HG02840 (cell line): Measurements from ENCODE around the gene SAAL1.
A peak's percentile ranks its signal among the peaks of the same experiment; 100 is the strongest.
"Not testable (repeated sequence)": the region's sequence is repeated elsewhere in the genome, so short reads cannot be mapped to it uniquely, and the experiment has no call there.

Experiments
- ATAC-seq: cut with Tn5 transposase; IDR thresholded peaks from one replicate; pipeline ENCODE4 v1.9.1; 2021; ENCODE audit warnings: mild to moderate bottlenecking, moderate library complexity, moderate number of reproducible peaks; ENCODE audit not compliant: unreplicated experiment, low FRiP score

SAAL1 gene, protein sequence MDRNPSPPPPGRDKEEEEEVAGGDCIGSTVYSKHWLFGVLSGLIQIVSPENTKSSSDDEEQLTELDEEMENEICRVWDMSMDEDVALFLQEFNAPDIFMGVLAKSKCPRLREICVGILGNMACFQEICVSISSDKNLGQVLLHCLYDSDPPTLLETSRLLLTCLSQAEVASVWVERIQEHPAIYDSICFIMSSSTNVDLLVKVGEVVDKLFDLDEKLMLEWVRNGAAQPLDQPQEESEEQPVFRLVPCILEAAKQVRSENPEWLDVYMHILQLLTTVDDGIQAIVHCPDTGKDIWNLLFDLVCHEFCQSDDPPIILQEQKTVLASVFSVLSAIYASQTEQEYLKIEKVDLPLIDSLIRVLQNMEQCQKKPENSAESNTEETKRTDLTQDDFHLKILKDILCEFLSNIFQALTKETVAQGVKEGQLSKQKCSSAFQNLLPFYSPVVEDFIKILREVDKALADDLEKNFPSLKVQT

DNA sequence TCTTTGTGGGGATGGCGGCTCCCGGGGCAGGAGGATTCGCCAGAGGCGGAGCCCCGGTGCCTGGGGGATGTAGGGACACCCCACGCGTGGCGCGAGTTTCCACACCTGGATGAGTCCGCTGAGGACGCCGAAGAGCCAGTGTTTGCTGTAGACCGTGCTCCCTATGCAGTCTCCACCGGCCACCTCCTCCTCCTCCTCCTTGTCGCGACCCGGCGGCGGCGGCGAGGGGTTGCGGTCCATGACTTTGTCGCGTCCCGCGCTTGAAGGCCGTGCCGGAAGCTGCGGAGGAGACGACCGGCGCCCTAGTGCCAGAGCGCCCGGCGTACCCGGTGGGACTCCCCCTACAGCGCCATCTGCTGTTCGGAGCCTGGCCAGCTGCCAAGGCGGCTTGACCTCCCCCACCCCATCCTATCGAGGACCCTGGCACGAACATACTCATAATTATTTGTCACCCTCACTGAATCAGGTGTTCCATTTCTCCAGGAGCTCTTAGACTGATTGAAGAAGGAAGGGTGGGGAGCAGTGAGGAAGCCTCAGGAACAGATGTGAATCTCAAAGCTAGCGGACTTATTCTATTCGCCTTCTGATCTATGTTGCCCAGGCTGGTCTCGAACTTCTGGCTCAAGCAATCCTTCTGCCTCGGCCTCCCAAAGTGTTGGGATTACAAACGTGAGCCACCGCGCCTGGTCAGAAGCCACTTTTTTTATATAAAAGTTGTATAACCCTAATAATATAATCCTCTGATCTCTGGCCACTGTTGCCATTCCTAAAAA is at the start of gene SAAL1:
Gene SAAL1, minus strand, starts transcription at position 281 of the 773 bp plus-strand sequence. Its CDS starts 41 bp downstream, at position 240.
- ATAC-seq = peak; percentile 96

DNA sequence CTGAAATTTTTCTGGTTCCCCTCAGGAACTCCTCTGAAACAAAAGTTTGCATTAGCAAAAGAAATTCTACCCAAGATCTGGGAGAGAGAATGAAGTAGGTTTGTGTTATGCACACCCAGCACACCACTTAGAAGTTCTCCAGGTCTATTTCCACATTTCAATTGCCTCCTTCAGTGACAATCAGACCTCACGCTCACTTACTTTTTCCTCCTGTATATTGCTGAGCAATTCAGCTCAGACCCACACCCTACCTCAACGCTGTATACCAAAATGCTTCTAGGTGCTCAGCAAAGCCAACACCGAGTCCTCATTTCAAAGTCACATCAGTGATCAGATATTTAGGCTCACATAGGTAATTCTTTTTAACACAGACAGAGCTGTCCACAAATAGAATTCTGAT is 45.7 kb upstream of the SAAL1 start:
- ATAC-seq = no peak

DNA sequence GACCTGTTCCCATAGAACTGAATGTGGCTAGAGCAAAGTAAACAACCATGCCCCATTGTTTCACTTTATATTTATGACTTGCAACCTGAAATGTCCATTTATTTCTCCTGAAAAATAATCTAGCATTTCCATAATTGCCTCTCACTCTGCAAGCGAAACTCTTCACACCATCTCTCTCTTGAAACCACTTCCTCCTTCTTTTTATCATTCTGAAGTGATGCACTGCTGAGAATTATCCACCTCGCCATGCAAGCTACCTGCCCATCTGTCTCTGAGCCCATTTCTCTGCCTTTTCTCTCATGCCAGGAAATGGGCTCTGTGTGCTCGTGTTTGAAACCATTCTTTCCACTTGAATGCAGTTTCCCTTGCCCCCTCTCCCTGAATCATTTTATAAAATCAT is 40.0 kb upstream of the SAAL1 start:
- no peak for ATAC-seq

DNA sequence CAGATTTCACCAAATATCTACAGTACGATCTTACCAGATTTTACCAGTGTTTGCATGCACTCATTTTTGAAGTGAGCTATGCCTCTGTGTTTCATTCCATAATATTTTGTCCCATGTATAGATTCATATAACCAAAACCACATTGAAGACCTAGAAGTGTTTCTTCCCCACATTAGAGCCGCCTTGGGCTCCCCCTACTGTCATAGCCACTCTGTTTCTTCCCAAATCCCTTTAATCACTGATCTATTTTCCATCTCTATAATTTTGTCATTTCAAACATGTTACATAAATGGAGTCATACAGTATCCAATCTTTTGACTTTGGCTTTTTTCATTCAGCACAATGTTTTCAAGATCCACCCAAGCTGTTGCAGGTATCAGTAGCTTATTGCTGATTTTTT is 39.1 kb upstream of the SAAL1 start:
- ATAC-seq = no peak

DNA sequence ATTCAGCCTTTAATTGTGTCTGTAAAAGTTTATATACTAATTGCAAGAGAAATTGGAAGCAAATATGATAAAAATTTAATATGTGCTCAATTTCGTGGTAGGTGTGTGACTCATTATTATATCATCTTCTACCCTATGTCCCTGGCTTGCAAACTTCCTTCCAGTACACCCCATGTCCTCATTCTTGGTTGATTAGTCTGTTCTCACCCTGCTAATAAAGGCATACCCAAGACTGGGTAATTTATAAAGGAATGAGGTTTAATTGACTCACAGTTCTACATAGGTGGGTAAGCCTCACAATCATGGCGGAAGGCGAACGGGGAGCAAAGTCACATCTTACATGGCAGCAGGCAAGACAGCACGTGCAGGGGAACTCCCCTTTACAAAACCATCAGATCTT is 38.4 kb upstream of the SAAL1 start:
- ATAC-seq = no peak

DNA sequence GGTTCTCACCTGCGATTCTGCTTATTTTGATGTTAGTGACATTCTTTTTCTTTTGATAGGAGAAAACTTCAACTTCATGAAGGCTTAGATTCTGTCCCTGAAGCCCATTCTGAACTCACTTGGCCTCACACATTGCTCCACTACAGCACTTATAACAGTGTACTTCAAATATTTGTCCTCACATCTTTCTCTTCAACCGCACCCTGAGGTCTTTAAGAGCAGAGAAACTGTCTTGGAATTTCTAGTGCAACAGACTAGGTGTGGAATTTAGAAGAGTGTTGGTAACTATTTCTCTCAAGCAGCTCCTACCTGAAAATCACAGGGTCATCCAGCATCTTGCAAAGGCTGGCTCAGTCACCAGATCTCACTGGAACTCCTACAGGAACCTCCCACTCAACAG is 34.3 kb upstream of the SAAL1 start:
- ATAC-seq = no peak

DNA sequence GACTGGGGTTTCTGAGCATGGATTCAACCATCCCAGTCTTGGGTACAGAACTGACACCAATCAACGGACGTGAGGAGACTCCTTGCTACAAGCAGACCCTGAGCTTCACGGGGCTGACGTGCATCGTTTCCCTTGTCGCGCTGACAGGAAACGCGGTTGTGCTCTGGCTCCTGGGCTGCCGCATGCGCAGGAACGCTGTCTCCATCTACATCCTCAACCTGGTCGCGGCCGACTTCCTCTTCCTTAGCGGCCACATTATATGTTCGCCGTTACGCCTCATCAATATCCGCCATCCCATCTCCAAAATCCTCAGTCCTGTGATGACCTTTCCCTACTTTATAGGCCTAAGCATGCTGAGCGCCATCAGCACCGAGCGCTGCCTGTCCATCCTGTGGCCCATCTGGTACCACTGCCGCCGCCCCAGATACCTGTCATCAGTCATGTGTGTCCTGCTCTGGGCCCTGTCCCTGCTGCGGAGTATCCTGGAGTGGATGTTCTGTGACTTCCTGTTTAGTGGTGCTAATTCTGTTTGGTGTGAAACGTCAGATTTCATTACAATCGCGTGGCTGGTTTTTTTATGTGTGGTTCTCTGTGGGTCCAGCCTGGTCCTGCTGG is 31.4 kb upstream of the SAAL1 start:
- ATAC-seq = no peak

DNA sequence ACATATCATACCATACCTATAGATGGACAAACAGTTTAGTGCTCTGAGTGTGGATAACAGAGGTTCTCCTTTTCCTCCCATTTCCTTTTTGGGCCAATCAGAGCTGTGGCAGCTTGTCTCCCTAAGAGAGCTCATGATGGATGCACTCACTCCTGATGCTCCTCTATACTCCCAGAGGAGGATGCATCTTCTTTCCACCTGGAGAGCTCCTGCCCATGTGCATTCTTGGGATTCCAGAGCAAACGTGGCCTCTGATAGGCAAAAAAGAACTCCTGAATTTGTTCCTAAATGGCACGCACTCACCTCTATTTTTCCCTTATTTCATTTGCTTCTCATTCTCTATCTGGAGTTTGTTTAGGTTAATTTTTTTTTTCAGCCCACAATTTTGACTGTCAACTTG is 29.4 kb upstream of the SAAL1 start:
- no peak for ATAC-seq

DNA sequence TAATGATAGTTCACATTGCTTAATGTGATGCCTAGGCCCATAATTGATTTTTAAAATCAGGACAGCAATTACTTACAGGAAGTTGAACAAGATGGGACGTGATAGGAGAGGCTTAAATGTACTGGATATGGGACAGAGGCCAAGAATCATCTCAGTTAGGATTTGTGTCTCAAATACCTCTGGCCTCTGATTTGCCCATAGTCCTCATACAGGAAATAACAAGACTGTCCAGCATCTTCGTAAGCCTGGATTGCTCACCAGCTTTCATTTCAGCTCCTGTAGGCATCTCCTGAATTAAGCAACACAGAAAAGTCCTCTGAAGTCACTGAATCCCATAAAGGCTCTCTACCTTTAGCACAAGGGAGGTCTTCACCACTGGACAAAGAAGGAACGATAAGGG is 26.5 kb upstream of the SAAL1 start, which contains the start of gene MRGPRX3:
Gene MRGPRX3, plus strand, starts transcription at position 231 of the 400 bp plus-strand sequence. CDS start 4,632 bp downstream, outside the sequence.
- ATAC-seq = no peak

DNA sequence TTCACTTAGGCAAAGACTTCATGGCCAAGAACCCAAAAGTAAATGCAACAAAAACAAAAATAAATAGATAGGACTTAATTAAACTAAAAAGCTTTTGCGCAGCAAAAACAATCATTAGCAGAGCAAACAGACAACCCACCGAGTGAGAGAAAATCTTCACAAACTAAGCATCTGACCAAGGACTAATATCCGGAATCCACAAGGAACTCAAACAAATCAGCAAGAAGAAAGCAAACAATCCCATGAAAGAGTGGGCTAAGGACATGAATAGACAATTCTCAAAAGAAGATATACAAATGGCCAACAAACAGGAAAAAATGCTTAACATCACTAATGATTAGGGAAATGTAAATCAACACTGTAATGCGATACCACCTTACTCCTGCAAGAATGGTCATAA is 25.2 kb upstream of the SAAL1 start:
- not testable (repeated sequence) for ATAC-seq

DNA sequence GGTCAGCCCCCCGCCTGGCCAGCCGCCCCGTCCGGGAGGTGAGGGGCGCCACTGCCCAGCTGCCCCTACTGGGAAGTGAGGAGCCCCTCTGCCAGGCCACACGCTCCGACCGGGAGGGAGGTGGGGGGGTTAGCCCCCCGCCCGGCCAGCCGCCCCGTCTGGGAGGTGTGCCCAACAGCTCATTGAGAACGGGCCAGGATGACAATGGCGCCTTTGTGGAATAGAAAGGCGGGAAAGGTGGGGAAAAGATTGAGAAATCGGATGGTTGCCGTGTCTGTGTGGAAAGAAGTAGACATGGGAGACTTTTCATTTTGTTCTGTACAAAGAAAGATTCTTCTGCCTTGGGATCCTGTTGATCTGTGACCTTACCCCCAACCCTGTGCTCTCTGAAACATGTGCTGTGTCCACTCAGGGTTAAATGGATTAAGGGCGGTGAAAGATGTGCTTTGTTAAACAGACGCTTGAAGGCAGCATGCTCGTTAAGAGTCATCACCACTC is 15.5 kb upstream of the SAAL1 start:
- ATAC-seq = not testable (repeated sequence)

DNA sequence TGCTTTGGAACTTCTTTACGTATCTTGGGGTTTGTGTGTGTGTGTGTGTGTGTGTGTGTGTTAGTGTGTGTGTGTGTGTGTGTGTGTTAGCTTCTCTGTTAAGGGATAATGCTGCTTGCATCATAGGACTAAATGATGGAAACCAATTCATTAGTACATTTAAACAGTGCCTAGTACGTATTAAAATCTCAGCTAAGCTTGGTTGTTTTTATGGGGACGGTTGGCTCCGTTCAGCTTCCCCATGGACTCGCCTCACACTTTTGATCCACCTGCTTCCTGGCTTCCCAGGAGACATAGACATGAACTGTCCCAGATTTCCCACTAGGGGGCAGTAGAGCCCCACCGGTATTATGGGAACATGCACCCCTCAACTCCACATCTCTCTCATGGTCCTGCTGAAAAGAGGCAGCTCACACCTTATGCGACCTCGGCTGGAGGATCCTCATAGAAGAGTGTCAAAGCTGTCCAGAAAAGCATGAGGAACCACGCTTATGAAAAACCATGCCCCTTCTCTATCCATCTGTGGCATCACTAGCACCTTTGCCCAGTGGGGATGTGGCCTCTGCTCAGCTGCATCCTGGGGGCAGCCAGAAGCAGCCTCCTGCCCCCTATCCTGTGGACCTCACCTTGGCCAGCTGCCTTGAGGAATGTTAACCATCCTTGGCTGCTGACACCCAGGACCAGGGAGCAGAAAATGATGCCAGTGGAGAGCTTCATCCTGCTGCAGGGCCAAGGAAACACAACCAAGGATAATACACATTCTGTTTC is 9.7 kb upstream of the SAAL1 start:
- ATAC-seq = no peak

DNA sequence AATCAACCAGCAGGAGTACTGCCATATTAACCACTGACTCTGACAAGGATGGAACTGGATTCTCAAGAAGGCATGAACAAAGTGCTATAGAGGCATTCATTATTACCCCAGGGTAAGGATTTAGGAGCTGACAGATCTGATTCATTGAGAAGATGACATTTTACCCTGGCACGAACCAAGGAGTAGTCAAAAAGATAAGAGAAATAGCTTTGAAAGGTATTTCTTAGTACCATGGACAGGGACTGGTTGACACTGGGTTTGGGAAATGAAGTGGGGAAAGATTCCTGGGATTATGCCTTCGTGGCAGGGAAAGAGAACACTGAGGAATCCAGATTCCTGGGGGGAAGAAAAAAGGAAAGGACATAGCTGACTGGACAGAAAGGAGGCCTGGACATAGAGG is 5.1 kb upstream of the SAAL1 start:
- ATAC-seq = no peak

DNA sequence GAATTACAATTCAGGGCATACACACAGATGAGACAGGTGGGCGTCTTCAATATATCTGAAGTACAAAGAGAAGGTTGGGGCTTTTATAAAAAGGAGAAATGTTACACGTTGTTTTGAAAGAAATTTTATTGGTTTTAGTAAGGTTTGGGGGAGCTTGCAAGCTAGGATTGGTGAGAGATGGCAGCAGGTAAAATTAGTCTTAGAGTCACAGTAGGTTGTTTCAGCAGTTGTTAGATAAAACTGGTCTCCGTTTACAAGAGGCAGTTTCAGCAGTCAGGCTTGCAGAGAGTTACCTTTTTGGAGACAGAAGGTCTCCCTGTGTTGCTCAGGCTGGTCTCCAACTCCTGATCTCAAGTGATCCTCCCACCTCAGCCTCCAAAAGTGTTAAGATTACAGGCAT is 2.4 kb upstream of the SAAL1 start:
- no peak for ATAC-seq

DNA sequence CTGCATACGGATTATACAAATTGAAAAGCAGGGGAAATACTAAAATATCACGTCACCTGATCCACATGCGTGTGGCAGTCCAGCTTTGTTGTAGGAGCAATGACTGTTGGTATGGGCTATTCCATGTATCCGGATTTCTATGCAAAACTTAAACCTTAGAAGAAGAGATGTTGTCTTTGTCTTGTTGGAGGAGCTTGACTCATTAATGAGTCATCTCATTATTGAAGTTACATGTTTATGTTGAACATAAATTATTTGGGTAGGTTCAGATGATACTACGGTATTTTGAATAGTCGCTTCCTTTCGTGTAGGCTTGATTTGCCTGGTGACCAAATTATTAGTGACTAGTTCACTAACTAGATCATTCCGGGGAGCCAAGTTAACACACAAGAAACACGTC is 806 bp upstream of the SAAL1 start:
- ATAC-seq = no peak

DNA sequence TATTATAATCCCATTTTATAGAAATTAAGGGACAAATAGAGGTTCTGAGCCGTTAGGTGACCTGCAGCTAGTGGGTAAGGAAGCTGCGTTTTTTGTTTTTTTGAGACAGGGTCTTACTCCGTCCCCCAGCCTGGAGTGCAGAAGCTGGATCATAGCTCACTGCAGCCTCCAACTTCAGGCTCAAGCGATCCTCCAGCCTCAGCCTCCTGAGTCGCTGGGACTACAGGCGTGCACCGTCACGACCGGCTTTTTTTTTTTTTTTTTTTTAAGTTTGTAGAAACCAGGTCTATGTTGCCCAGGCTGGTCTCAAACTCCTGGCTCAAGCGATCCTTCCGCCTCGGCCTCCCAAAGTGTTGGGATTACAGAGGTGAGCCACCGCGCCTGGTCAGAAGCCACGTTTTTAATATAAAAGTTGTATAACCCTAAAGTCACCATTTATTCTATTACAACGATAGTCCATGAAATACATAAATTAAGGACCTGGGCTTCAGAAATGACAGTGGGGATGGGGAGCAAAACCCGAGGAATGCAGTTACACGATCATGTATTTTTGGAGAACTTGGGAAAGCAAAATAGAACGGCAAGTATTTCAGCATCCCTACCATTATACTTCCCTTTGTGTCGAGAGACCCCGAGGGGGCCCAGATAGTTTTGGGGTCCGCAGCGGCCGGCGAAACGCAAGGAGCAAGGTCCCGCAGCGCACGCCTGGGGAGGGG is 638 bp downstream of the SAAL1 start:
- no peak for ATAC-seq

DNA sequence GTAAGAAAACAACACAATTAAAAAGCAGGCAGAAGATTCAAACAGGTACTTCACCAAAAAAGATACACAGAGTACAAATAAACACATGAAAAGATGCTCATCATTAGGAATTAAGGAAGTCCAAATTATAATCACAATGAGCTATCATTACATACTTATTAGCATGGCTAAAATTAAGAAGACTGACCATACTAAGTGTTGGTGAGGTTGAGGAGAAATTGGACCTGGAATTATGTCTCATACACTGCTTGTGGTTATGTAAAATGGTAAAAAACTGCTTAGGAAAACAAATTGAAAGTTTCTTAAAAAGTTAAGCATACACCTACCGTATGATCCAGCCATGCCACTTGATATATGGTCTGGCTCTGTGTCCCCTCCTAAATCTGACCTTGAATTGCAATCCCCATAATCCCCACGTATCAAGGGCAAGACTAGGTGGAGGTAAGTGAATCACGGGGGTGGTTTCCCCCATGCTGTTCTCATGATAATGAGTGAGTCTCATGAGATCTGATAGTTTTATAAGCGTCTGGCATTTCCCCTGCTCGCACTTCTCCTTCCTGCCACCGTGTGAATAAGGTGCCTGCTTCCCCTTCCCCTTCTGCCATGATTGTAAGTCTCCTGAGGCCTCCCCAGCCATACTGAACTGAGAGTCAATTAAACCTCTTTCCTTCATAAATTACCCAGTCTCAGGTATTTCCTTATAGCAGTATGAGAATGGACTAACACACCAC is 4.8 kb downstream of the SAAL1 start:
- ATAC-seq = no peak

DNA sequence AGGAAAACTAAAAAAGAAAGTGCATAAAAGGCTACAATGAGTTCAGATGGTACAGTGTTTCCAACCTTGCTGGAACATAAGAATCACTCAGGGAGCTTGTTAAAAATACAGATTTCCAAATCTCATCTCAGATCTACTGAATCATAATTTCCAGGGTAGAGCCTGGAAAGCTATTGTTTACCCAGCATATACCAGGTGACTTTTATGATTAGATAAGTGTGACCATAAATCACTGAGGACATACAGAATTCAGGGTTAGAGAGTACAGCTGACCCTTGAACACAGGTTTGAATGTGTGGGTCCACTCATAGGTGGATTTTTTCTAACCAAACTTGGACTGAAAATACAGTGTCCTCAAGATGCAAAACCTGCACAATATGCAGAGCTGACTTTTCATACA is 11.9 kb downstream of the SAAL1 start:
- ATAC-seq = no peak

DNA sequence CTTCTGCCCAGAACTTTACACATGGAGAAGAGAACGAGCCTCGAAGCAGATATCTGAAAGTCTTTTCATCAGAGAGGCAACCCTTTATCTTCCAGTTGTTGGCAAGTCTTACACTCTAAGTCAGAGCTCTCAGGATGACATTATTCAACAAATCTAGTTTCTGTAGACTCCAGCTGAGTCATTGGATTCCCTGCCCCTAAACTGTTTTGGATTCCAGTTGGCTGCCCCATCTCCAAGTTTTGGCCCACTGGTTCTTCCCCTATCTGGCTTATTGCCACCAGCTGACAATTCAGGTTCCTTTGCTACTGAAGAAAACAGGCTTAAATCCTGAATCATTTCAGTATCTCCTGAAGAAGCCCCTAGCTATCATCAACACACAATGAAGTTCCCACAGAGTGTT is 14.2 kb downstream of the SAAL1 start:
- ATAC-seq = no peak
